Prostate gland (tissue), 2 donors: ENCODE data around the gene TRIM25.

Source experiments
- CTCF ChIP-seq, 4 experiments: fragments of 200-600 bp in 2 of 4; fragments of 450-650 bp in 2 of 4; sonication (generic) in 2 of 4; IDR thresholded peaks; 1 replicate in 3 of 4; 2 replicates in 1 of 4; pipeline ENCODE4 v1.5.1; 2016 to 2019; ENCODE audit warnings: antibody characterized with exemption in 4 of 4, mild to moderate bottlenecking in 2 of 4, moderate library complexity in 2 of 4
- POLR2A ChIP-seq: fragments of 450-650 bp; IDR thresholded peaks from one replicate; pipeline ENCODE4 v1.6.1; 2016; ENCODE audit warnings: antibody characterized with exemption, mild to moderate bottlenecking
- POLR2AphosphoS5 ChIP-seq: sonication (generic); formaldehyde crosslinking; IDR thresholded peaks from one replicate; pipeline ENCODE4 v1.6.1; 2017; ENCODE audit warnings: antibody characterized with exemption

GRCh38 chr17:56928586-56928985, 14.7 kb upstream of the TRIM25 start:
- TF ChIP-seq CTCF (IDR thresholded peaks at IDR 0.05), result no peak
- no peak for TF ChIP-seq POLR2A
- no peak for TF ChIP-seq POLR2AphosphoS5
